Nucleus accumbens (tissue), 56 donors: Measurements from ENCODE around the gene MTMR3.

Source experiments
- DNase-seq, 56 donors: peaks; one replicate each; lab custom pipeline; 2025; lab: John Stamatoyannopoulos, UW

MTMR3 gene

GRCh38 chr22:30078320-30079311 is 195.6 kb downstream of the MTMR3 start:
- no peak for DNase-seq

- peak in 41 of 56 donors; percentile 1 to 74 (median 19) for DNase-seq
These were observed 197.1 kb downstream of the MTMR3 start, which contains the start of gene HORMAD2 for GRCh38 chr22:30079952-30080533. TSS of gene HORMAD2 (plus strand) at chr22:30080464. CDS start at chr22:30093953, 13,489 bp downstream.
